A549 (cell line): ENCODE data around the gene MAP3K2. TPM values are rescaled to one million over a fixed set of nuclear protein-coding genes. Genes with fewer than 3 reads are reported as not detected.

ENCODE experiments used
- ATAC-seq, 2 experiments: fragments of 200-7000 bp in 1 of 2; fragments of >200 bp in 1 of 2; cut with Nextera tagmentation in 1 of 2; cut with Tn5 transposase in 1 of 2; 3 replicates each; pipeline versions ENCODE4 v1.8.0 to v1.9.1; 2018 to 2020; ENCODE audit warnings: mild to moderate bottlenecking in 1 of 2, moderate library complexity in 1 of 2
- CTCF ChIA-PET: fragments of 300-600 bp; sonication (Branson Sonifier 250); formaldehyde crosslinking; extraction: SDS; loops from one replicate; lab custom pipeline; 2021; ENCODE audit warnings: antibody characterized with exemption, inconsistent platforms; lab: Yijun Ruan, JAX
- POLR2A ChIA-PET: fragments of 350-600 bp; formaldehyde crosslinking; extraction: SDS; loops from one replicate; lab custom pipeline; 2021; ENCODE audit warnings: antibody characterized with exemption, inconsistent platforms; lab: Yijun Ruan, JAX
- DNase-seq, 2 experiments: peaks; one replicate each; pipeline versions ENCODE4 v3.0.0 to v3.0.0-alpha.2; 2011 to 2016; ENCODE audit warnings: low read depth in 1 of 2, low spot score in 1 of 2
- FAIRE-seq: peaks from 2 replicates; lab custom pipeline; 2011; peaks lifted over from hg19 to GRCh38; lab: Jason Lieb, UNC
- H3K27ac ChIP-seq, 2 experiments: fragments of >200 bp; sonication (Bioruptor Twin); formaldehyde crosslinking; 3 replicates each; pipeline ENCODE4 v1.5.1; 2016 to 2017
- H3K4me1 ChIP-seq: fragments of >200 bp; sonication (Bioruptor Twin); formaldehyde crosslinking; 3 replicates; pipeline ENCODE4 v1.6.1; 2016
- H3K4me2 ChIP-seq: fragments of >200 bp; sonication (Bioruptor Twin); formaldehyde crosslinking; 3 replicates; pipeline ENCODE4 v1.6.1; 2016
- H3K4me3 ChIP-seq: fragments of >200 bp; sonication (Bioruptor Twin); formaldehyde crosslinking; 3 replicates; pipeline ENCODE4 v1.5.1; 2016
- H3K9me3 ChIP-seq: fragments of >200 bp; sonication (Bioruptor Twin); formaldehyde crosslinking; 3 replicates; pipeline ENCODE4 v1.6.1; 2016
- CEBPB ChIP-seq, 2 experiments: fragments of >200 bp in 1 of 2; sonication (Bioruptor Twin) in 1 of 2; formaldehyde crosslinking in 1 of 2; IDR thresholded peaks; 2 replicates each; pipeline ENCODE4 v1.6.1; 2012 to 2016
- CHD4 ChIP-seq: fragments of 200-600 bp; sonication (generic); IDR thresholded peaks from 2 replicates; pipeline ENCODE4 v1.6.1; 2016; ENCODE audit warnings: antibody characterized with exemption, mild to moderate bottlenecking, borderline replicate concordance
- E2F6 ChIP-seq: IDR thresholded peaks from 2 replicates; pipeline ENCODE4 v1.6.1; 2012; ENCODE audit warnings: low read depth, borderline replicate concordance
- EP300 ChIP-seq, 2 experiments: fragments of >200 bp; sonication (Bioruptor Twin); formaldehyde crosslinking; IDR thresholded peaks; 2 replicates in 1 of 2; 3 replicates in 1 of 2; pipeline ENCODE4 v1.6.1; 2016 to 2017
- FOSL2 ChIP-seq, 2 experiments: fragments of 450-650 bp in 1 of 2; fragments of >200 bp in 1 of 2; sonication (Bioruptor Twin) in 1 of 2; formaldehyde crosslinking; IDR thresholded peaks; 2 replicates each; pipeline versions ENCODE4 v1.5.0 to v1.6.1; 2016 to 2020; ENCODE audit warnings: mild to moderate bottlenecking in 1 of 2, moderate library complexity in 1 of 2
- FOXS1 ChIP-seq: fragments of 250-450 bp; sonication (Bioruptor Pico); IDR thresholded peaks from 2 replicates; pipeline ENCODE4 v1.5.0; 2020; ENCODE audit warnings: mild to moderate bottlenecking, moderate library complexity
- GATA3 ChIP-seq: IDR thresholded peaks from 2 replicates; pipeline ENCODE4 v1.6.1; 2012; ENCODE audit warnings: borderline replicate concordance
- HES2 ChIP-seq: fragments of >200 bp; sonication (Bioruptor Twin); formaldehyde crosslinking; IDR thresholded peaks from 2 replicates; pipeline ENCODE4 v1.6.1; 2016
- HEYL ChIP-seq: fragments of 250-450 bp; sonication (Bioruptor Pico); IDR thresholded peaks from 2 replicates; pipeline ENCODE4 v1.8.0; 2021; ENCODE audit warnings: mild to moderate bottlenecking, moderate library complexity
- HMGXB4 ChIP-seq: fragments of 250-450 bp; sonication (Bioruptor Pico); IDR thresholded peaks from 2 replicates; pipeline ENCODE4 v1.5.0; 2021; ENCODE audit warnings: mild to moderate bottlenecking, moderate library complexity, borderline replicate concordance
- HOXA7 ChIP-seq: fragments of 250-450 bp; sonication (Bioruptor Pico); IDR thresholded peaks from 2 replicates; pipeline ENCODE4 v1.5.0; 2020; ENCODE audit warnings: mild to moderate bottlenecking, moderate library complexity
- HOXB13 ChIP-seq: fragments of 250-450 bp; sonication (Bioruptor Pico); IDR thresholded peaks from 2 replicates; pipeline ENCODE4 v1.5.0; 2020; ENCODE audit warnings: low read depth, mild to moderate bottlenecking, moderate library complexity
- HOXB5 ChIP-seq: fragments of 250-450 bp; sonication (Bioruptor Pico); IDR thresholded peaks from 2 replicates; pipeline ENCODE4 v1.5.0; 2020; ENCODE audit warnings: mild to moderate bottlenecking, moderate library complexity
- JUN ChIP-seq, 2 experiments: fragments of >200 bp; sonication (Bioruptor Twin); formaldehyde crosslinking; IDR thresholded peaks; 2 replicates in 1 of 2; 3 replicates in 1 of 2; pipeline ENCODE4 v1.6.1; 2016 to 2017
- JUNB ChIP-seq: fragments of >200 bp; sonication (Bioruptor Twin); formaldehyde crosslinking; IDR thresholded peaks from 2 replicates; pipeline ENCODE4 v1.6.1; 2016
- MAX ChIP-seq: IDR thresholded peaks from 2 replicates; pipeline ENCODE4 v1.6.1; 2012
- MYC ChIP-seq: IDR thresholded peaks from 2 replicates; pipeline ENCODE4 v1.6.1; 2012; ENCODE audit warnings: mild to moderate bottlenecking, inconsistent platforms, low read length, improper control_type of control experiment, borderline replicate concordance
- RARB ChIP-seq: fragments of 250-450 bp; sonication (Bioruptor Pico); IDR thresholded peaks from 2 replicates; pipeline ENCODE4 v1.8.0; 2021; ENCODE audit warnings: mild to moderate bottlenecking, moderate library complexity
- RFX5 ChIP-seq: fragments of 450-650 bp; IDR thresholded peaks from 2 replicates; pipeline ENCODE4 v1.7.1; 2014; ENCODE audit warnings: antibody characterized with exemption, mild to moderate bottlenecking, moderate library complexity
- SREBF2 ChIP-seq: fragments of 450-650 bp; IDR thresholded peaks from 2 replicates; pipeline ENCODE4 v1.6.1; 2014; ENCODE audit warnings: mild to moderate bottlenecking, moderate library complexity
- TP53 ChIP-seq: fragments of 250-450 bp; sonication (Bioruptor Pico); IDR thresholded peaks from 2 replicates; pipeline ENCODE4 v1.5.0; 2021; ENCODE audit warnings: mild to moderate bottlenecking, moderate library complexity
- USF2 ChIP-seq: fragments of 450-650 bp; IDR thresholded peaks from 2 replicates; pipeline ENCODE4 v1.6.1; 2014; ENCODE audit warnings: antibody characterized with exemption
- ZFP36 ChIP-seq: fragments of 450-650 bp; IDR thresholded peaks from 2 replicates; pipeline ENCODE4 v1.6.1; 2014; ENCODE audit warnings: borderline replicate concordance; ENCODE audit not compliant: partially characterized antibody
- ZNF302 ChIP-seq: fragments of 250-450 bp; sonication (Bioruptor Pico); IDR thresholded peaks from 2 replicates; pipeline ENCODE4 v1.9.0; 2021; ENCODE audit warnings: inconsistent platforms, mild to moderate bottlenecking, moderate library complexity
- WGBS: methylation state at CpG from one replicate; pipeline ENCODE4 v1.1.6; 2017; ENCODE audit errors: missing lambda C conversion rate; 5-methylcytosine and 5-hydroxymethylcytosine counted together
- polyA plus RNA-seq, 4 experiments: library from polyadenylated mRNA; depleted of rRNA in 3 of 4; stranded (reverse); fragments of >200 nt; fragmentation: RNase III in 1 of 4; extraction: RNeasy Plus Mini Kit Qiagen cat#74134 plus additional on column Dnase treatment in 1 of 4; gene quantifications; 2 replicates in 3 of 4; 3 replicates in 1 of 4; pipeline ENCODE4 v1.2.3, GENCODE V29; 2011 to 2017

MAP3K2 gene
- polyA plus RNA-seq, 2 of the 4 experiments (the other 2 are of a cell fraction): 12.3 to 29.7 TPM

- DNase-seq: no peak
- TF ChIP-seq SREBF2: no peak
- no peak for TF ChIP-seq RARB (CRISPR knock-in tag)
- TF ChIP-seq, all 56 proteins: peak for 0
- ChIA-PET CTCF (interaction anchor here (3.6 to 4.3 kb wide), 3 partner anchors 11 to 89 kb away, joined by 14 to 23 read pairs (median 19); no protein-coding TSS in a partner anchor), POLR2A (no interaction called here)
- Histone ChIP-seq H3K4me3 (no peak overlapping the region), H3K4me2 (peak overlapping the region; percentile 44), H3K4me1 (peaks cover 78% of the 10 kb centered on the region), H3K27ac (peak overlapping the region; percentile 84 to 97), H3K9me3 (peaks cover 8% of the 10 kb centered on the region; the same call in 1 of the 3 replicates)
- ATAC-seq (no peak), FAIRE-seq (no peak)
- WGBS: 86% methylated on average over 3 of the region's 3 CpGs
Observed at GRCh38 chr2:127413200-127413599, 25.4 kb upstream of the MAP3K2 start.

- ATAC-seq (no peak), DNase-seq (peak in 1 of 2 experiments; percentile 57)
- H3K4me2 ChIP-seq: peak overlapping the region; percentile 70
- CTCF ChIA-PET: interaction anchor here (1.4 kb wide), 1 partner anchor 87 kb away, joined by 5 read pairs; no protein-coding TSS in a partner anchor
- peak overlapping the region; percentile 90 to 97 for H3K27ac ChIP-seq
- peaks cover 8% of the 10 kb centered on the region; the same call in 1 of the 3 replicates for H3K9me3 ChIP-seq
- 55% methylated on average over 12 of the region's 12 CpGs for WGBS
- H3K4me1 ChIP-seq: peaks cover 87% of the 10 kb centered on the region
- POLR2A ChIA-PET: interaction anchor here (1.0 to 1.4 kb wide), 3 partner anchors 12 to 118 kb away, joined by 3 to 4 read pairs (median 4); partner anchors contain the start of gene ERCC3
- TF ChIP-seq MYC: no peak
- TF ChIP-seq FOSL2 (IDR thresholded peaks at IDR 0.05): no peak
- TF ChIP-seq FOSL2 (CRISPR knock-in tag; IDR thresholded peaks at IDR 0.05): 0 out of 2 replicates have a peak, but pooled peaks have one; percentile 13
- TF ChIP-seq E2F6: 0 out of 2 replicates have a peak, but pooled peaks have one; percentile 3
- TF ChIP-seq CHD4: no peak
- peak; percentile 59 to 85 for TF ChIP-seq CEBPB (IDR thresholded peaks at IDR 0.05)
- no peak for TF ChIP-seq ZNF302
- TF ChIP-seq HOXA7 (CRISPR knock-in tag): no peak
- TF ChIP-seq FOXS1 (CRISPR knock-in tag): no peak
- no peak for TF ChIP-seq HES2
- no peak for TF ChIP-seq EP300 (IDR thresholded peaks at IDR 0.05)
- TF ChIP-seq HEYL (CRISPR knock-in tag): no peak
- TF ChIP-seq USF2: 0 out of 2 replicates have a peak, but pooled peaks have one; percentile 12
- TF ChIP-seq, all 56 proteins: peak for 4
- no peak overlapping the region for H3K4me3 ChIP-seq
- FAIRE-seq: no peak
Observed at GRCh38 chr2:127411653-127412369, 24.0 kb upstream of the MAP3K2 start.

- Histone ChIP-seq H3K9me3 (peaks cover 8% of the 10 kb centered on the region; the same call in 1 of the 3 replicates), H3K27ac (peak overlapping the region; percentile 90 to 97), H3K4me2 (peak overlapping the region; percentile 70), H3K4me3 (no peak overlapping the region), H3K4me1 (peaks cover 85% of the 10 kb centered on the region)
- ChIA-PET CTCF (interaction anchor here (0.9 to 1.4 kb wide), 3 partner anchors 8 to 87 kb away, joined by 3 to 5 read pairs (median 3); no protein-coding TSS in a partner anchor), POLR2A (interaction anchor here (1.0 to 1.4 kb wide), 3 partner anchors 12 to 117 kb away, joined by 3 to 4 read pairs (median 4); partner anchors contain the start of gene ERCC3)
- WGBS: 3% methylated on average over 6 of the region's 6 CpGs
- ATAC-seq (peak in 1 of 2 experiments; percentile 25; a peak in 3 of 6 replicates), DNase-seq (peak; percentile 50 to 85), FAIRE-seq (no peak)
- TF ChIP-seq HMGXB4 (CRISPR knock-in tag): no peak
- 0 out of 2 replicates have a peak, but pooled peaks have one; percentile 48 for TF ChIP-seq HOXB5 (CRISPR knock-in tag)
- no peak for TF ChIP-seq HOXB13
- TF ChIP-seq MAX: peak; percentile 91
- no peak for TF ChIP-seq TP53 (CRISPR knock-in tag)
- no peak for TF ChIP-seq HEYL (CRISPR knock-in tag)
- peak; percentile 67; the same call in 1 of the 2 replicates for TF ChIP-seq GATA3
- peak; percentile 72; the same call in 1 of the 2 replicates for TF ChIP-seq E2F6
- peak; percentile 98 for TF ChIP-seq RFX5
- TF ChIP-seq FOSL2 (IDR thresholded peaks at IDR 0.05): no peak
- TF ChIP-seq FOSL2 (CRISPR knock-in tag; IDR thresholded peaks at IDR 0.05): peak; percentile 51
- TF ChIP-seq JUN (IDR thresholded peaks at IDR 0.05): peak in 1 of 2 experiments; percentile 48; a peak in 1 of 5 replicates
- peak in 1 of 2 experiments; percentile 45; a peak in 1 of 4 replicates for TF ChIP-seq CEBPB (IDR thresholded peaks at IDR 0.05)
- peak; percentile 46 for TF ChIP-seq JUNB
- TF ChIP-seq ZFP36: no peak
- TF ChIP-seq CHD4: no peak
Observed at GRCh38 chr2:127410871-127411652, 23.3 kb upstream of the MAP3K2 start.
